AG04450 (cell line): Measurements from ENCODE around the gene NAB2. TPM values are rescaled to one million over a fixed set of nuclear protein-coding genes. Genes with fewer than 3 reads are reported as not detected.

Source experiments
- CTCF ChIA-PET: fragments of 300-600, 350-600 bp; formaldehyde crosslinking; extraction: SDS; loops from one replicate; lab custom pipeline; 2022; ENCODE audit warnings: antibody characterized with exemption, inconsistent platforms; lab: Charles Lee
- POLR2A ChIA-PET: fragments of 350-600 bp; formaldehyde crosslinking; extraction: SDS; loops from one replicate; lab custom pipeline; 2021; ENCODE audit warnings: antibody characterized with exemption, inconsistent platforms; lab: Yijun Ruan, JAX
- DNase-seq: peaks from one replicate; pipeline ENCODE4 v3.0.0-alpha.2; 2011; ENCODE audit warnings: low read depth, low spot score
- H3K27ac ChIP-seq: one replicate; pipeline ENCODE4 v1.5.1; 2012; ENCODE audit warnings: low read depth, low read length, control low read depth
- H3K27me3 ChIP-seq: one replicate; pipeline ENCODE4 v1.6.0; 2012; ENCODE audit warnings: low read length; ENCODE audit not compliant: control insufficient read depth, insufficient read depth
- H3K4me3 ChIP-seq: 2 replicates; pipeline ENCODE4 v1.5.1; 2011; ENCODE audit warnings: mild to moderate bottlenecking, low read depth, low read length, control low read depth
- H3K9me3 ChIP-seq: 2 replicates; pipeline ENCODE4 v1.5.1; 2012; ENCODE audit warnings: low read length; ENCODE audit not compliant: control insufficient read depth, insufficient read depth
- polyA plus RNA-seq: library from polyadenylated mRNA; depleted of rRNA; stranded (reverse); fragments of >200 nt; gene quantifications from 2 replicates; pipeline ENCODE4 v1.2.3, GENCODE V29; 2011
- TF ChIP-seq, protein P1 (sequence below): IDR thresholded peaks from 2 replicates; pipeline ENCODE4 v1.5.1; 2011; ENCODE audit warnings: low read depth, low read length, control low read depth, inconsistent platforms

Gene NAB2
- polyA plus RNA-seq, 1 experiment = 46.4 TPM

DNA sequence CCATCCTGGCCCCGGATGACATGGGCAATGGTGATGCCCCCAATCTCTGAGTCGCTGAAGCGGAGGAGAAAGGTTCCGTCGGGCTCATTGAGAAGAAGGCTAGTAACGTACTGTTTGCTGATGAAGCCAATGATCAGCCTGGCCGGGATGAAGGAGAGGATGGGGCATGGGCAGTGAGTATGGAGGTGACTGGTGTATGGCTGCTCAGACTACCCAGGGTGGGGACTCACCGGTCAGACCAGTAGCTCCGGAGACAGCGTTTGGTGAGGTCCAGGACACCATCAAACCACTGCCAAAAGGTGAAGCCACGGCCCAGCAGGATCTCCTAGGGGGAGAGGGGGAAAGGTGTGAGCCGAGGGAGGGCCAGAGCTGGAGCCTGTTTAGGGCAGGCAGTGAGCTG lies 10.9 kb downstream of the NAB2 start:
- no peak for DNase-seq
- TF ChIP-seq, protein P1, sequence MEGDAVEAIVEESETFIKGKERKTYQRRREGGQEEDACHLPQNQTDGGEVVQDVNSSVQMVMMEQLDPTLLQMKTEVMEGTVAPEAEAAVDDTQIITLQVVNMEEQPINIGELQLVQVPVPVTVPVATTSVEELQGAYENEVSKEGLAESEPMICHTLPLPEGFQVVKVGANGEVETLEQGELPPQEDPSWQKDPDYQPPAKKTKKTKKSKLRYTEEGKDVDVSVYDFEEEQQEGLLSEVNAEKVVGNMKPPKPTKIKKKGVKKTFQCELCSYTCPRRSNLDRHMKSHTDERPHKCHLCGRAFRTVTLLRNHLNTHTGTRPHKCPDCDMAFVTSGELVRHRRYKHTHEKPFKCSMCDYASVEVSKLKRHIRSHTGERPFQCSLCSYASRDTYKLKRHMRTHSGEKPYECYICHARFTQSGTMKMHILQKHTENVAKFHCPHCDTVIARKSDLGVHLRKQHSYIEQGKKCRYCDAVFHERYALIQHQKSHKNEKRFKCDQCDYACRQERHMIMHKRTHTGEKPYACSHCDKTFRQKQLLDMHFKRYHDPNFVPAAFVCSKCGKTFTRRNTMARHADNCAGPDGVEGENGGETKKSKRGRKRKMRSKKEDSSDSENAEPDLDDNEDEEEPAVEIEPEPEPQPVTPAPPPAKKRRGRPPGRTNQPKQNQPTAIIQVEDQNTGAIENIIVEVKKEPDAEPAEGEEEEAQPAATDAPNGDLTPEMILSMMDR = no peak
- Histone ChIP-seq H3K9me3 (no peaks in the 10 kb centered on the region), H3K27ac (no peak overlapping the region), H3K27me3 (no peaks in the 10 kb centered on the region), H3K4me3 (no peak overlapping the region)
- ChIA-PET POLR2A (interaction anchor here (0.8 to 1.2 kb wide), 2 partner anchors 12 to 13 kb away, joined by 3 read pairs; no protein-coding TSS in a partner anchor), CTCF (interaction anchor here (2.5 to 2.6 kb wide), 2 partner anchors 12 to 76 kb away, joined by 9 to 10 read pairs; partner anchors contain the start of gene STAT6)

DNA sequence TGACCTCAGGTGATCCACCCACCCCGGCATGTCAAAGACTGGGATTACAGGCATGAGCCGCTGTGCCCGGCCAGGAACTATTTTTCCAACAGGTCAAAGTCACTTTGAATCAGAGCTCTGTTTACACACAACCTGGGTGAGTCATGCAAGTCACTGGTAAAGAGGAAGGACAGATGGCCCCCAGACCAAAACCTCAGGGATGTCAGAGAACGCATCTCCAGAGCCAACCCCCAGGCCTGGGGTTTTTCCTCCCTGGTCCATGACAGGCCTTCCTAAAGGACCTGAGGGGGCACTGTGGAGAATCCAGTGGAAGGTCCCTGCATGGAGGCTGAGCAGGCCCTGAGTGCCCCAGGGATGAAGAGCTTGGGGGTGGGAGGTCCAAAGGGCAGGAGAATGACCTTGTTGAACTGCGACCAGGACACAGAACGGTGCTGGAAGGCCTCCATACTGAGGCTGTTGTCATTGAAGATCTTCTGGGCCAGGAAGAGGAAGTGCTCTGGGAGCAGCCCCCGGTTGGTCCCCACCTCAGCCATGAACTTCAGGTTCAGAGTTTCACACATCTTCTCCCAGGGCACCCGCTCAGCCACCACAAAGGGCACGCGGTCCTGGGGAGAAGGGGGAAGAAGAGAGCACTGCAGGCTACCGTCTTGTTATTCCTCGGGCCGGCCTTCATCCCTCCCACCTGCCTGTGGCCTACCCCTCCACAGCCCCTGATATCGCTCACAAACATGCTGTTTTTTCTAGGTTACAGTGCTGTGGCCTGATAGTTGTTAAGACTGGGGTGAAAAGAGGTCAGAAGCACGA lies 13.2 kb downstream of the NAB2 start:
- Histone ChIP-seq H3K27me3 (no peaks in the 10 kb centered on the region), H3K9me3 (no peaks in the 10 kb centered on the region), H3K4me3 (no peak overlapping the region), H3K27ac (peak overlapping the region; percentile 31)
- POLR2A ChIA-PET = interaction anchor here (10.8 kb wide), 1 partner anchor 10 kb away, joined by 258 read pairs; the partner anchor contains the start of gene NAB2
- TF ChIP-seq, protein P1 = no peak
- no peak for DNase-seq
- CTCF ChIA-PET = interaction anchor here (0.5 to 1.0 kb wide), 4 partner anchors 9 to 399 kb away, joined by 3 to 5 read pairs (median 4); partner anchors contain the start of gene STAT6

DNA sequence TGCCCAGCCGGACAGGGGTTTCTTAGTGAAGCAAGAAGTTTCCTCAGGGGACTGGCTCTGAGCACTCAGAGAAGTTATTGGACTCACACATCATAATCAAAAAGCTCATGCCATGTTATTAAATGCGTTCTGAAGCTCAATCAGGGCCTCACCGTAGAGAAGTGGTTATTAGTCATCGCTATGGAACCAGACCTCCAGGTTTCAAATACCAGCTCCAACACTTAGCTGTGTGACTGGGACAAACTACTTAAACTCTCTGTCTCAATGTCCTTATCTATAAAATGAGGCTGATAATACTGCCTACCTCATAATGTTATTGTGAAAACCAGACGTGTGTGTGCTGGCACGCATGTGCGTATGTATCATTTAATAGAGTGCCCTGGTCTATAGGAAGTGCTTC lies 14.9 kb downstream of the NAB2 start:
- no peaks in the 10 kb centered on the region for H3K9me3 ChIP-seq
- no peak overlapping the region for H3K4me3 ChIP-seq
- TF ChIP-seq, protein P1 = no peak
- ChIA-PET POLR2A (interaction anchor here (10.8 kb wide), 1 partner anchor 11 kb away, joined by 258 read pairs; the partner anchor contains the start of gene NAB2), CTCF (interaction anchor here (0.7 to 2.0 kb wide), 4 partner anchors 9 to 72 kb away, joined by 3 to 7 read pairs (median 3); no protein-coding TSS in a partner anchor)
- no peaks in the 10 kb centered on the region for H3K27me3 ChIP-seq
- DNase-seq = no peak
- no peak overlapping the region for H3K27ac ChIP-seq

DNA sequence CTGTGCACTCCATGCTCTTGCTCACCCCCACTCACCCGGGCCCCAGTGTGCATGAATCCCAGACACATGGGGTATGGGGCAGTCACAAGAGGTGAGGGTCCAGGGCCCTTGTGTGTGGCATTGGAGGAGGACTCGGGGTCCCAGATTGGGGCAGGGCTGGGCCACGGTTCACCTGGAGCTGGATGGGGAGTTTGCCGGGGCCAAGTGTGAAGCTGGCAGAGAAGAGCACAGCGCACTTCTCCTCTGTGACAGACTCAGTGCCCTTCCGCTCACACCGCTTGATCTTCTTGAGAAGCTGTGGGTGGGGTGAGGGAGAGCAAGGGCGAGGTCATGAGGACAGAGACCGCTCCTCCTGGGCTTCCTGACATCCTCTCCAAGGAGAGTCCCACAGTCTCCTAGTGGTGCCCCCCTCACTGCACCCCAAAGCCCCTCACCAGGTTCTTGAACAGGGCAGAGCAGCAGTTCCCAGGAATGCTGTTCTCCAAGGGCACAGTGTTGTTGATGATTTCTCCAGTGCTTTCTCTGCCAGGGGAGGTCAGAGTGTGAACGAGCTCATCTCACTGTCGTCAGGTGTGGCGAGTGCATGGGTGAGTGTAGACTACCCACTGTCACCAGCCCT lies 15.5 kb downstream of the NAB2 start:
- H3K4me3 ChIP-seq = no peak overlapping the region
- TF ChIP-seq, protein P1 = no peak
- no peak overlapping the region for H3K27ac ChIP-seq
- CTCF ChIA-PET = interaction anchor here (0.7 to 2.0 kb wide), 4 partner anchors 8 to 72 kb away, joined by 3 to 7 read pairs (median 3); no protein-coding TSS in a partner anchor
- no peaks in the 10 kb centered on the region for H3K9me3 ChIP-seq
- DNase-seq = no peak
- POLR2A ChIA-PET = interaction anchor here (10.8 kb wide), 1 partner anchor 12 kb away, joined by 258 read pairs; the partner anchor contains the start of gene NAB2
- no peaks in the 10 kb centered on the region for H3K27me3 ChIP-seq
